SIG-M5 (cell line): ENCODE measurements around the gene CCDC102B.
"Not testable (repeated sequence)": the region's sequence is repeated elsewhere in the genome, so short reads cannot be mapped to it uniquely, and the experiment has no call there.

Source experiments
- DNase-seq: peaks from one replicate; lab custom pipeline; 2025; lab: John Stamatoyannopoulos, UW

The CCDC102B gene

GRCh38 chr18:68830256-68831045 is 32.6 kb downstream of the CCDC102B start:
- DNase-seq: no peak

GRCh38 chr18:68833756-68834155 is 35.9 kb downstream of the CCDC102B start:
- no peak for DNase-seq

GRCh38 chr18:68837665-68838451 is 40.0 kb downstream of the CCDC102B start:
- DNase-seq: no peak

GRCh38 chr18:68839701-68840100 is 41.8 kb downstream of the CCDC102B start:
- no peak for DNase-seq

GRCh38 chr18:68840554-68841263 is 42.8 kb downstream of the CCDC102B start:
- DNase-seq: no peak

GRCh38 chr18:68841301-68841700 is 43.4 kb downstream of the CCDC102B start:
- DNase-seq: no peak

- DNase-seq: no peak
Observed at GRCh38 chr18:68842951-68843350, 45.1 kb downstream of the CCDC102B start.

GRCh38 chr18:68843473-68844089 is 45.7 kb downstream of the CCDC102B start:
- DNase-seq: no peak

- no peak for DNase-seq
Observed at GRCh38 chr18:68847219-68847837, 49.4 kb downstream of the CCDC102B start.

- DNase-seq: no peak
Observed at GRCh38 chr18:68848242-68848641, 50.4 kb downstream of the CCDC102B start.

- DNase-seq: no peak
Observed at GRCh38 chr18:68854786-68855391, 57.0 kb downstream of the CCDC102B start.

- no peak for DNase-seq
Observed at GRCh38 chr18:68855491-68855890, 57.6 kb downstream of the CCDC102B start.

GRCh38 chr18:68861365-68861764 is 63.5 kb downstream of the CCDC102B start:
- no peak for DNase-seq

- no peak for DNase-seq
Observed at GRCh38 chr18:68865021-68865420, 67.1 kb downstream of the CCDC102B start.

- no peak for DNase-seq
Observed at GRCh38 chr18:68865503-68865902, 67.6 kb downstream of the CCDC102B start.

- no peak for DNase-seq
Observed at GRCh38 chr18:68873003-68873402, 75.1 kb downstream of the CCDC102B start.

- no peak for DNase-seq
Observed at GRCh38 chr18:68874361-68874760, 76.5 kb downstream of the CCDC102B start.

GRCh38 chr18:68879947-68880346 is 82.1 kb downstream of the CCDC102B start:
- DNase-seq: not testable (repeated sequence)

GRCh38 chr18:68887410-68887809 is 89.5 kb downstream of the CCDC102B start:
- no peak for DNase-seq

GRCh38 chr18:68893354-68893753 is 95.5 kb downstream of the CCDC102B start:
- no peak for DNase-seq

- no peak for DNase-seq
Observed at GRCh38 chr18:68897286-68897685, 99.4 kb downstream of the CCDC102B start.
